GM12801 (cell line): ENCODE results near the gene RAD51B.

Source experiments
- TF ChIP-seq, protein P1 (sequence below): IDR thresholded peaks from one replicate; pipeline ENCODE4 v1.5.1; 2011; ENCODE audit warnings: control low read depth; ENCODE audit not compliant: insufficient read length; ENCODE audit errors: extremely low read depth

Gene RAD51B

GRCh38 chr14:68262567-68262966, 443.0 kb downstream of the RAD51B start:
- TF ChIP-seq, protein P1, sequence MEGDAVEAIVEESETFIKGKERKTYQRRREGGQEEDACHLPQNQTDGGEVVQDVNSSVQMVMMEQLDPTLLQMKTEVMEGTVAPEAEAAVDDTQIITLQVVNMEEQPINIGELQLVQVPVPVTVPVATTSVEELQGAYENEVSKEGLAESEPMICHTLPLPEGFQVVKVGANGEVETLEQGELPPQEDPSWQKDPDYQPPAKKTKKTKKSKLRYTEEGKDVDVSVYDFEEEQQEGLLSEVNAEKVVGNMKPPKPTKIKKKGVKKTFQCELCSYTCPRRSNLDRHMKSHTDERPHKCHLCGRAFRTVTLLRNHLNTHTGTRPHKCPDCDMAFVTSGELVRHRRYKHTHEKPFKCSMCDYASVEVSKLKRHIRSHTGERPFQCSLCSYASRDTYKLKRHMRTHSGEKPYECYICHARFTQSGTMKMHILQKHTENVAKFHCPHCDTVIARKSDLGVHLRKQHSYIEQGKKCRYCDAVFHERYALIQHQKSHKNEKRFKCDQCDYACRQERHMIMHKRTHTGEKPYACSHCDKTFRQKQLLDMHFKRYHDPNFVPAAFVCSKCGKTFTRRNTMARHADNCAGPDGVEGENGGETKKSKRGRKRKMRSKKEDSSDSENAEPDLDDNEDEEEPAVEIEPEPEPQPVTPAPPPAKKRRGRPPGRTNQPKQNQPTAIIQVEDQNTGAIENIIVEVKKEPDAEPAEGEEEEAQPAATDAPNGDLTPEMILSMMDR, result no peak

DNA sequence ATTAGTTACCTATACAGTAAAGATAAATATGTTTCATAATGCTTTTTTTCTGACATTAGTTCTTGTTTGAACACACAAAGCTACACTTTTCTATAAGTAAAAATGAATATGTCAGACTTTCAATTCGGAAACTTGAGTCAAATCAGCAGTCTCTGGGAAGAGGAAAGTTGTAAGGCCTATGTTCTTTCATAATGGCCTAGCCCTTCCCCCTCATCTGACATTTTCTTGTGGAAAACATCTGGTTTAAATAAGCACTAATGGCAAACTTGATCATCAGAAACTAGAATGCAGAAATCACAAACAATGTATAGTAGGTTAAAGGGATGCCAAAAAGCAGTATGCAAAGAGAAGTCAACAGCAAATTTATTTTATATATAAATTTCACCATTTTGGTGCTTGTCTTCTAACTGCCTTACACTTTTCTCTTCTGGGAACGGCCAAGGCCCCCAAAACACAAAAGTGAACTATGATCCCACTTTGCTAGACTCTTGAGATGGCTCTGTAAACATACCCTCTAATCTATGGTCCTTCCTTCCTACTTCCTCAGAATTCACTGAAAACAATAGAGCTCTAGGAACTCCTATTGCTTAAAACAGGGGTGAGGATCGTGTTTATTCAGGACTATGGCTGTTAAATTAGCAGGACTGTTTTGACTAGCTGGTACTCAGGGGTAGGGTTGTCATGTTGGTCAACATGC, 444.1 kb downstream of the RAD51B start:
- TF ChIP-seq, protein P1, result no peak

DNA sequence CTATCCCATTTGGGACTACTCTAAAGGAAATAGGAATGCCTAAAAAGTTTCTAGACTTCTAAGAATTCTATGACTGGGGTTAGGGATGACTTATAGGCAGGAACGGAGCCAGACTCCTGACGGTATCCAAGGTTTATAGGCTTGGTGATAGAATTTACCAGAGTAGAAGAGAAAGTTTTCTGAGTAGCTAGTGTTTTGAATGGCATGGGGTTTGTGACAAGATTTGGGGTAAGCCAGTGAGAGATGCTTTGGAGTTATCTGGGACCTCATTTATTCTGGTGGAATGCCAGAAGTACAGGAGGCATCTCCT, 444.6 kb downstream of the RAD51B start:
- TF ChIP-seq, protein P1, result no peak

- TF ChIP-seq, protein P1, result no peak
These were observed 447.4 kb downstream of the RAD51B start for GRCh38 chr14:68266998-68267397.

GRCh38 chr14:68268197-68268596, 448.6 kb downstream of the RAD51B start:
- TF ChIP-seq, protein P1, result no peak

- TF ChIP-seq, protein P1, result no peak
These were observed 449.1 kb downstream of the RAD51B start for GRCh38 chr14:68268719-68269118.

GRCh38 chr14:68269136-68269927, 449.8 kb downstream of the RAD51B start:
- TF ChIP-seq, protein P1, result no peak
